Measurements from ENCODE around the gene CTU2.
A peak's percentile ranks its signal among the peaks of the same experiment; 100 is the strongest.

The CTU2 gene

DNA sequence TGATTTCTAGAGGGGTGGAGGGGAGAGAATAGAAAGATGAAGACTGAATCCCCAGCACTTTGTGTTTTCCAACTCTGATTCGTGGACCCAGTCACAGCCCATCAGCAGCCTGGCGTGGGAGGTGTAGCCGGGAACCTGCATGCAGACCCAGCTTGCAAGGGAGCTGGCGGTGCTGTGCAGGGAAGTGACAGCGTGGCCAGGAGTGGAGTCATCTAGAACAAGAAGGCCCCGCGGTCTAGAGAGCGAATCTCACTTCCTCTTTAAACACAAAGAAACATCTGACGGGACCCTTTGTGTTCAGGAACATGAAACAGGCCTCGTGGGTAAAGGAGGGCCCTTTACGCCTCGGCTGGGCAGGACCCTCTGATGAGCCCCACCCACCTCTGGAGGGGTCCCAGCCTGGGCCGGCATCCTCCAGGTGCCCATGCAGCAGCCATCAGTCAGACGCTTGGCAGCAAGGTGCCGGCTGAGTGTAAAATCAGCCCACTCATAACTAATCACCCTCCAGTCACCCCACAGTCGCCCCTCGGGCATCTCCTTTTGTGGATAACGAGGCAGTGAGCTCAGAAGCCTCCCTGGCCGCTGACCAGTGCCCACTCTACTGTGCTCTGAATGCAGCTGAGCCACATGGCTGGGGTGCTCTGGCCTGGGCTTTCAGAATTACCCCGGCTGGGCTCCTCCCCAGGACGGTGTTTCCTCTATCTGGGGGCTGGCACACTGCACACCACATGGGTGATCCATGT, 24.4 kb upstream of the CTU2 start:
- no peak for DNase-seq

DNA sequence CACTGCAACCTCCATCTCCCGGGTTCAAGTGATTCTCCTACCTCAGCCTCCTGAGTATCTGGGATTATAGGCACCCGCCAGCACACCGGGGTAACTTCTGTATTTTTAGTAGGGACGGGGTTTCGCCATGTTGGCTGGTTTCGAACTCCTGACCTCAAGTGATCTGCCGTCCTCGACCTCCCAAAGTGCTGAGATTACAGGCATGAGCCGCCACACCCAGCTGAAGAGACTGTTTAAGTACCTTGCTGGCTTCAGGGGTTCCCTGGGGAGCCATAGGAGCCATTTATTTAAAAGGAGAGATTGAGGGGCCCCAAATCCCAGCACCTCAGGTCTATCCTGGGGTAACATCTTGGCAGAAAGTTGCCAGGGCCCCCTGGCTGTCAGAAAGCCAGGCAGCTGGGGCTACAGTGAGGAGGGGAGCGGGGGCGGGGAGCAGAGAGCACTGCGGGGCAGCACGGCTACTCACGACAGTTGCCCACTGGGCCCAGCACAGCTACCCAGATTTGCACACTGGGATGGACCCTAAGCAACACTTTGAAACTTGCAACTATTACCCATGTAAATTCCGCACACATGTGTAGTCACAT, 21.6 kb upstream of the CTU2 start:
- DNase-seq = no peak

DNA sequence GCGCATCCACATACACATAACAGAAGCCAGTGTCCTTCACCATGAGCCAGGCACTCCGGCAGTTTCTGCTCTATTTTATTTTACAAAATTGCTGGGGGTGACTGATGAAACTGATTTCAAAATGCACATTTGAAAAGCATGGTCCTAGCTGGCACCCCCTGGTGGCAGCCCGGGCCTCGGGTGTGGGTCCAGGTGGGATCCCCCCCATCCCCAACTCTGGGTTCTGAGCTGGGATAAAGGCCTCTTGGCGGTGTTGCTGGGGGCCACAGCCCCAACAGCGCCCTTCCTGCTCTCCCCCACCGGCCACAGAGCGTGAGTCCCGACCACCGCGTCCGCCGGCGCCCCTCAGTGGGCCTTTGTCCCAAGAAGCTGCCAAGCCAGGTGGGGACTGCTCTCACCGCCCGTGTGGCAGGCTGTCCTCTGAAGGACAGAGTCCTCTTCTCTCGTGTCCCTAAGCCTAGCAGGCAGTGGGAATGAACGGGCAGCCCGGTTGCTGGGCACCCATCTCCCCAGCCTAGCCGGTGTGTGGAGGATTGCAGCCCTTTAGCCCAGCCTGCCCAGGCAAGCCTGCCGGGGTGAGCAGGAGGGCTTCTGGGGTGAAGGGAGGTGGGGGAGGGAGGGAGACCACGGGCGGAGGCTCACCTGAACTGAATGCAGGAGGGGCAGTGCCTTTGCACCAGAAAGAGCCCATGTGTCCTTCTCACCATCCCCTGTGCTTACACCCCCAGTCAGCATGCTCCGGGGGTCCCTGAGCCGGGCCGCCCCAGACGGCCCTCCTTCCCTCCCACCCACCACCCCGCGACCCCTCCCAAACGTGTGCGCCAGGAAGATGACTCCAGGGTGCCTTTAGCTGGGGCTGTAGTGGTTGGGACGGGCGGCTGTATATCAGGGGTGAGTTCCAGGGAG, 20.9 kb upstream of the CTU2 start:
- DNase-seq = no peak

DNA sequence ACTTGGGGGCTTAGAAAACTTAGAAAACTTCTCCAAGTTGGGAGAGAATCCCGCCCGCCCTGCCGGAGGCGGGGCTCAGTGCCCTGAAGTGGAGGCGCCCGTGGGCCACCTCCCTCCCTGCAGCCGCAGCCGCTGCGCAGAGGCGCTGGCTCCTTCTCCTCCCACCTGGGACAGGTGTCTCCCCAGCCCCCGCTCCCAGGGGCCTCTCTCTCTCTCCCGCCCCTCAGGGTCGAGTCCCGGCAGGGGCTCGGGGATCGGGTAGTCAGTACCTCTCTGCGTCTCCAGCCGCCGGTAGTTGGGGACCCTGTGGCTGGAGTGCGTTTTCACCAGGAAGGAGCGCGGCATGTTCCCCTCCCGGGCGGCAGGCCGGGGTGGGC, 20.3 kb upstream of the CTU2 start:
- peak; percentile 64 for DNase-seq

DNA sequence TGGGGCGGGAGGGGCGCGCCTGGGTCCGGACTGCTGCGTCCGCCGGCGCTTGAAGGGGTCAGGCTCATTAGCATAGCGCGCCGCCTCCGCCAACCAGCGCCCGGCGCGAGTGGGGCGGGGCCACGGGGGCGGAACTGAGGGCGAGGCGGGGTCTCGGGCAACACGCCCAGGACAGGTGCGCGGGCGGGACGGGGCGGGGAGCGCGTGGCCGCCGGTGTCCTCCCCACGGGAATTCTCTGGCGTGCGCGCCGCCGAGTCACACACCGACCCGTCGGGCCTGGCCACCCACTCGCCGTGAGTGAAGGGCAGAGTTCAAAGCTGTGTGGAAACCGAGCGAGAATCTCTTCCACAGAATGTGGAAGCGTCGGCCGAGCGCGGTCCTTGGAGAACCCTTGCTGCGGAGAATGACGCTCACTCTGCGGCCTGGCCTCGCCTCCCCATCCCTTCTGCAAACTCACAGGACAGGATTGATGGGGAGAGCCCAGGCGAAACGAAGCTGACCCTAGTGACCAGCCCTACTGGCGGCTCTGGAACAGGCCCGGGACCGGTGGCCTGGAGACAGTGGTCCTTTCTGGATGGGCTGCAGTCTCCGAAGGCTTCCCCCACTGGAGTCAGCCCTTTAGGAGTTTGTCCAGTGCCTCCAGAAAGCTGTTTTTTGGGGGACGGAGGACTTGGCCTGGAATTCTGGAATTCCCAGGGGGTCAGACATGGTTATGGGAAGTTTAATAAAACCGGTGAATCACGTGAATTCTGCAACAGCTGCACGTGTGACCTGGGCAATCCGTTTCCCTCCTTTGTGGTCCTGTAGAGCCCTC, 19.7 kb upstream of the CTU2 start, which contains the start of gene SNAI3:
SNAI3 (minus strand) TSS at position 69 of the 815 bp plus-strand sequence. CDS start 101 bp downstream, outside the sequence.
- DNase-seq = peak; percentile 82

DNA sequence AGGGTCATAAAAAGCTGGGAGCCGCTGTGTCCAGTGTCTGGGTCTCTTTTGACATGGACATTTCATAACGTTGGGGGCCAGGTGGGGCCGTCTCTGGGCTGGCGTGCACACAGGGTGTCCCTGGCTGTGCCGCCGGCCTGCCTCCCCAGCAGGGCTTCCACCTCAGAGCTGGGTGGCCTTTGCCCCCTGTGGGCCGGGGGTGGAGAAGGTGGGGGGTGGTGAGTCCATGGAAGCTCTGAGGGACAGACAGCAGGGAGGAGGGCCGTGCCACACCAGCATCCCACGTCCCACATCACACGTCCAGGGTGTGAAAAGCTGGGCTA, 19.1 kb upstream of the CTU2 start:
- DNase-seq = no peak

DNA sequence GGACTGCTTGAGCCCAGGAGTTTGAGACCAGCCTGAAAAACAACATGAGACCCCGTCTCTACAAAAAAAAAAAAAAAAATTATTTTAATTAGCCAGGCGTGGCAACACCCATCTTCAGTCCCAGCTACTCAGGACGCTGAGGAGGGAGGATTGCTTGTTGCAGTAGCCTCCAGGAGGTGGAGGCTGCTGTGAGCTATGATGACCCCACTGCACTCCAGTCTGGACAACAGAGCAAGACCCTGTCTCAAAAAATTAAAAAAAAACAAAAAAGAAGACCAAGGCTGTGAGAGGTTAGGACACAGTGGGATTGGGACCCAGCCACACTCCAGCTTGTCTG, 18.7 kb upstream of the CTU2 start:
- DNase-seq = no peak

DNA sequence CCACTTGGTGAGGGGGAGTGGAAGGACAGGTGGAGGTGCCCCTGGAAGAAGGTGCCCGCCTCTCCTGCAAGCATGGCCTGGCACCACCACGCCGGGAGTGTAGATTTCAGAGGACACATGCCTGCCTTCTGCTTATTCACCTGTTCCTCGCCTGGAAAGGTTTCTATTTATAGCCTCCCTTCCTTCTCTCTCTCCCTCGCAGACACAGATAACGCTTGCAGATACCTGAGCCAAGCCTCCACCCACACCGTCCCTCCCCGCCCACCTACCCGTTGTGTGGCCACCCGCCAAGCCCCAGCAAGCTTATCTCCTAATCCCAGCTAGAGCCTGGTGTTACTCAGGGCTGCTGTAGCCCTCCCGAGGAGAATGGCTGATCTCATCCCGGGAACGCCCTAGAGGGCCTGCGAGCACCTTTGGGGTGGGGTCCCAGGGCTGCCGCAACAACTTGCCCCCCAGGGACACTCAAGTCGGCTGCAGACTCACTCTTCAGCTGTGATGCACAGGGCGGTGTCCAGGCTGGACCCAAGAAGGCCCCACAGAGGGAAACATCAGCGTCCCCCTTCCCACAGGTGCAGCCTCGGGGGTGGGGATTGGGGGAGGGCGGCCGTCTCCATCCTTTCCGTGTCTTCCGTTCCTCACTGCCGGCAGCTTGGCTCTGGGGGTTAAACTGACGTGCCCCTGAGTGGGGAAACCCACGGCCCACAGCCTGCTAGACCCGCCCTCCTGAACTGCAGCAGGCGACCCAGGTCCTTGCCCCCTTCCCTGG, 18.1 kb upstream of the CTU2 start:
- peak; percentile 82 for DNase-seq

DNA sequence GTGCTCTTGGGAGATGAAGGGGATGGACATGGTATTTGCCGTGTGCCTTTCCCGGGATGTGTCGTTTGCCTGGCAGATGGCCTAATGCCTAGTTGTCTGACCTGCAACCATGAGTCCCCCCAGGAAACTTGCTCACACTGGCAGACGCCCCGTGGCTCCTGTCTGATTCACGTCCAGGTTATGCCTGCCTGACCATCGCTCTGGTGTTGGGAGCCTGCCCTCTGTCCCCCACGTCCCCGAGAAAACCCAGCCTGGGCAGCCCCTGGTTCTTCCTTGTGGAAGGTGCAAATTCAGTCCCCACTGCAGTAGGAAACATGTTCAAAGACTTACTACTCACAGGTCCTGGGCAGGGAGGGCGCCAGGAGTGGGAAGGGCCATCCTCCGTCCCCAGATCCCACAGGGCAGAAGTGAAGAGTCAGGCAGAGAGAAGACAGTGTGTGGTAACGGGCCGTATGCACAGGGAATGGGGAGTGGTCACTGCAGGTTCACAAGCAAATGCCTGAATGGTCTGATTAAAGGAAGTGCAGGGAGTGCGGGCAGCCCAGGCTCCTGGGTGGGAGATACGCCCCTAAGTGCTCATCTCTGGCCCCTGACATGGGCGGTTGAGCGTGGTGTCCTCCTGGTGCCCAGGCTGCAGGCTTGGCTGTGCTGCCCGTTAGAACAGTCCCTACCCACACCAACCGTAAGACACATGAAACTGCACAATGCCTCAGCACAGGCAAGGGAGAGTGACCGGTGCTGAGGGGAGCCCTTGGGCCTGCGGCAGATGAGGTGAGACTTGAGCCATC, 15.8 kb upstream of the CTU2 start:
- no peak for DNase-seq

DNA sequence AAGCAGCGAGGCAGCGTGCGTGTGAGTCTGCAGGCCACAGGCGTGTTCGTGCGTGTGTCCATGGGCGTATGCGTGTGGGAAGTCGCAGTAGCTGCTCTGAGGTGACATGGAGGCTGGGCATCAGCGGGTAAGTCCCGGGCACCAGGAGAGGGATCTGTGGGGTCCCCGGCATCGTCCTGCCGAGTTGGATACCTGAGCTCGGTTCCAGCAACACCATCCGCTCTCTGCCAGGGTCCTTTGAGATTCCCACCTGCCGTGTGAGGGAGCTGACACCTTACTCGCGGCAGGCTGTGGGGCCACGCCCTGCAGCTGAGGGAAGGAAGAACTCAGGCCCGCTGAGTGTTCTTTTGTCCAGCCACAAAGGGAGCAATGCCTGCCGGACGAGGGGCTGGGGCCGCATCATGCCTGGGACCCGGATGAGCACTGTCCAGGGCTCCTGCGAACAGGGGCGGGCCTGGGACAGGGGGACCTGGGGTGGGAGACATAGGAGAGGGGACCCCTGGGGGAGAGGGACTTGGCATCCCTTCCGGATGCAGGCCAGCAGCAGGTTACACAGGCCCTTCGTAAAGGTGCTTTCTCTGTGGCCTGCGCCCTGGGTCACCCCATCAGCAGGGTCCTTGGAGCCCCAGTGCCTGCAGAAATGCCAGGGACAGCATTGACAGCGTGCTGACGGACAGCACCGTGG, 15.0 kb upstream of the CTU2 start:
- DNase-seq = no peak

DNA sequence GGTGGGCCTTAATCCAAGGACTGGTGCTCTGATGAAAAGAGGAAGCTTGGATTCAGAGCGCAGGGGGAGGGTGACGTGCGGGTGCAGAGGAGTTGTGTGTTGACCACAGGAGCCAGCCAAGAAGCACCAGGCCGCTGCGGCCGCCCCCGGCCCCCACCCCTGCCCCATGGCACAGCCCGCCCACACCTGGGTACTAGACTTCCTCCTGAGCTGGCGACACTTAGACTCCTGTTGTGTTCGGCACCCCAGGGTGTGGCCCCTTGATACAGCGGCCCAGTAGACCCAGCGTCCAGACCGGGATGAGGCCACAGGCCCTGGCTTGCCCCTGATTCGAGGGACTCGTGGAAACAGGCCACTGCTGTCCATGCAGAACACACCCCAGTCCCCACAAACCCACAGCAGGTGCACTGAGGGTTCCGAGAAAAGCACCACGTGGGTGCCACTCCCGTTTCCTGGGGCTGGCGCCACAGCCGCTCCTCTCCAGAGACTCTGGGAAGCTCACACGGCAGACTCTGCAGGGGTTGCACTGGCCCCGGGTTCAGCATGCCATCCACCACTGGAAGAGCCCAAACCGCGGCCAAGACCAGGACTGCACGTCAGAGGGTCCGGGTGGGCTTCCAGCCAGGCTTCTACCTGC, 14.3 kb upstream of the CTU2 start:
- no peak for DNase-seq

DNA sequence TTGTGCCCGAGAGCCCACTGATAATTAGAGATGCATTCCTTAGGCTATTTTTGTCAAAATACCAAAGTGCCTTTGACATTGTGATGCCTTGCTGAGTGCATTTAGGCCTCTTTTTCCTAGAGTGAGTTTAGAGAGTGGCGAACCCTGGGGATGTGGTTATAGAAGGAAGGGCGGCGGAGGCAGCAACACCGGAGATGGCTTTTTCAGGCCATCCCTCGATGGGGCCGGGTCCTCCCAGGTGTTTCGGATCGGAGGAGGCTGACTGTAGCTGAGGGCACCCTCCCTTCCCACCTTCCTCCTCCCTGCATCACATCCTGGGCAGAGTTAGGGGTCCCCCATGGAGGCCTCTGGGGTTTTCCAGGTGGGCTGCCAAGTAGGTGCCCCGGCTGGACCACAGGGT, 13.4 kb upstream of the CTU2 start:
- no peak for DNase-seq

DNA sequence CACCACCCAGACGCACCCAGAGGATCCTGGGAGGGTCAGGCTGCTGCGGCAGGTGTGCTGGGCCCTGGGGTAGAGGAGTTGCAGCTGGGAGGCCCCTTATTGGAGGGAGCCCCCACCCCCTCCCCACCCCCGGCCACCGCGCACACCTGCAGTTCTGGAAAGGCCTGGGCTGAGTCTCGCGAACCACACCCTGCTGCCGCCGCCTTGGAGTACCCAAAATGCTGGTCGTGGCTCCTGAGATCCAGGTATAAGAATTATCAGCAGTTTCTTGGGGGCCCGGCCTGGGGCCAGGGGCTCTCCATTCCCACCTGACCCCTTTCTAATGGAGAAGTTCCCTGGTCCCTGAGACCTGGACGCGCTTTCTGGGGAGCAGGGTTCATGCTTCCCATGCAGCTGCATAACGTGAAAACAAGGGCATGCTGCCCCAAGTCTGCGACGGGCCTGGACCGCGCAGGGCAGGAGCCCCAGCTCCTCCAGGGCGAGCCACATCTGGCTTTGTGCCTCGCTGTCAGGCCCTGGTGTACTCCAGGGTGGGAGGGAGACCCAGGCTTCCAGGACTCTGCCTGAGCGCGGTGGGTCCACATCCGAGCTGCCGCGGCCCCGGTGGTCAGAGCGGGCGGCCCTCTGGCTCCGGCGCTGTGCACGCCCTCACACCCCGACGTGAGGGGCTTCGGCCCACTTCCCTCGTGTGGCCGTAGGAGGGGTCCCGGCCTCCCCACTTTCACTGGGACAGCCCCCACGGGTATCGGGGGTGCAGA, 12.7 kb upstream of the CTU2 start:
- no peak for DNase-seq

DNA sequence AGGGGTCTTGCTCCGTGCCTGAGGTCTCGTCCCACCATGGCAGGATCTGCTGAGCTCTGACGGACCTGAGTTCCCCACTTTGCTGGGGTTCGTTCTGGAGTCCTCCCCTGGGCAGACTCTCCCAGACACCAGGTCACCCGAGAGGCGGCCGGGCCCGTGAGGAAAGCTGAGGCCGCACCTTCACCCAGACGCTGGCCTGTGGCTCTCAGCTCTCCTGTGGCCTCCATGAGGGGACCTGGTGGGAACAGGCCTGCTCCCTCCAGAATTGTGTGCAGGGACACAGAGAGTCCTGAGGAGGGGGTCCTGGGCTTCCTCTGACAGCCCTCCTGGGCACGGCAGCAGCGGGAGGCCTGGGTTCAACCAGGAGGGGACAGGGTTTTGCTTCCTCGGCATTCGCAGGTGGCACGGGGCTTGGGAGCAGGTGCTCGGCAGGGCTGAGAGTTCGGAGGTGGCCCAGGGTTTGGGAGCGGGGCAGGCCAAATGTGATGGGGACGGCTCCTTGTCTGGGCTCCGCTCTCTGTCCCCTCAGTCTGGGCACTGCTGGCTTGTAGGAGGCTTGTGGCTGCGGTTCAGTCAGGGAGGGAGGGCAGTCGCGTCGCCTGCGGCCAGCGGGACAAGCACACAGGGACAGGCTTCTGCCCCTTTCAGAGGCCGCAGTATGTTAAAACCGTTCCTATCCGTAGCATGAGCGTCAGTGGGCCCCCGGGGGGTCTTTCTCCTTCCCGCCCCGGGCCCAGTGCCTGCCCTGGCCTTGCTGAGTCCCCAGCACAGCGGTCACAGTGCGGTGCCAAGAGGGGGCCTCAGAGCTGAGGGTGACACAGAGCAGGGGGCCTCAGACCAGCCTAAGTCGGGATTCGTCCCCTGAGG, 11.8 kb upstream of the CTU2 start:
- no peak for DNase-seq

DNA sequence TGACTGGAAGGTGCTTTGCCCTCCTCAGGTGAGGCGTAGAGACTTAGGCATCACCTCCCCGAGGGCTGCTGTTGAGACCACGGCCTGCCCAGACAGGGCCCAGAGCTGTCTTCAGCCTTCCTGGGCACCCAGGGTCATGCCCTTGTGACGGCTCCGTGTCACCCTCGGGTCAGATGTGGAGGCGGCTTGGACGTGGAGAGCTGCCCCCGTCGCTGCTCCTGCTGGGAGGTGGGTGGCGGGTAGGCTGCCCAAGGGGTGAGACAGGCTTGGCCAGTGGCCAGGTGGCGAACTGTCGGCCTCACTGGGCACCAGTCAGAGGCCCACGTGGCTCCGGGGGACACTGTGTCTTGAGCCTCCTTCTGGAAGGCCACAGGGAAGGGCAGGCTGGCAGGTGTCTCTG, 11.1 kb upstream of the CTU2 start:
- DNase-seq = no peak

DNA sequence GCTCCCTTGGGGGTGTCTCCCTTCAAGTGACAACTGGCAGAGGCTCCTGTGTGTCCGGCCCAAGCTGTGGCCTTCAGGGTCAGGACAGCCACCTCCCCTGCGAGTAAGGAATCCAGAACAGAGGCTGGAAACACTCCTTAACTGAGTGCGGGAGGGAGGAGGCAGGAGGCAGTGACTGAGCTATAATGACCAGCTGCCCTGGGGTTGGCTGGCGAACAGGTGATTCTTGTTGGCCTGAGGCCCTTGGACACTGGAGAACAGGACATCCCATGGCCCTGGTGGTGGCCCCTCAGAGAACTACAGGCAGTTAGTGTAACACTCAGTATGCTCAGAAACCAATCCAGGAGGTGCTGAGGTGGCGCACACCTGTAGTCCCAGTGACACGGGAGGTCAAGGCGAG, 10.6 kb upstream of the CTU2 start:
- DNase-seq = no peak

DNA sequence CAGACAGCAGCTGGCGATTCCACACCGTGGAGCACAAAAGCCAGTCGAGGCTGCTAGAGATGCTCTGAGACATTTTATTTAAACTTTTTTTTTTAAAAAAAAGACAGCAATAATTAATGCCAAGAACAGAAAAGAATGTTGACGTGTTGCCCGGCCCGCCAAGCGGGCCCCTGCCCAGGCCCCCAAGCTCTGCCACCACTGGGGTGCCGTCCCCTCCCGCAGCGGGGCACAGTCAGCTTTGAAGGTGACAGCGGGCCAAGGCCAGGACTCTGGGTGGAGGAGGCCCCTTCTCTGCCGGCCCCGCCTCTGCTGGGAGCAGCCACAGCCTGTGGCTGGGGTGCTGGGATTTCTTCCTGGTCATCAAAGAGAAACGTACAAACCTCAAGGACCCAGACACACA, 9.9 kb upstream of the CTU2 start:
- no peak for DNase-seq

DNA sequence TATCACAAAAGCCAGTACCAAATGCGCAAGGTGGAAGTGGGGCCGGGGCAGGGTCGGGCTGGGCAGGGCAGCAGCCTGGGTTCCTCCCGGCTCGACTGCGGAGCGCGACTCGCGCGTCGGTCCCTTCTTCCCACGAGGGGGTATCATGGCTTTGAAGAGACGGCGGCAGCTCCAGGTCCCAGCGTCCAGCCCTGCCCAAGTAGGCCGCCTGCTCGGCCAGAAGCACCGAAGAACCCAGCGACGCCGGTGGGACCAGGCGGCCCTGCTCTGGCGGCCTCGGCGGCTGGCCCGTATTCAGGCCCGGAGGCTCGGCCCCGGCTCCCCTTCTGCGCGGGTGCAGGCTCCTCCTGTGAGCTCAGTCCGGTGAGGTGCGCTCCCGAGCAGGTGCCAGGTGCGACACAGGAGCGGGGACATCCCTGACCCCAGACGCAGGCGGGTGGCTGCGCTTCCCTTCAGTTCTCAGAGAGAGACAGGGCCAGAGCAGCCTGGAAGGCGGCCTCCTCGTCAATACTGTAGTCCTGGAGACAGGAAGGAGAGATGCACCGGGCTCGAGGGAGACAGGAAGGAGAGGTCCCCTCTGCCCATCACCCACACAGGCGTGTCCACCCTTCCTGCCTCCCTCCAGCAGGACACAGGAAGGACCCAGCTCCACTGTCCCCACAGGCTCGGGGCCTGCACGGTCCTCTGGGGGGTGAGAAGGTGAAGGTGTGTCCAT, 9.0 kb upstream of the CTU2 start:
- DNase-seq = no peak
